ENCODE measurements around the gene C1orf50.

- TF ChIP-seq POLR2AphosphoS5 (IDR thresholded peaks at IDR 0.05; ENCODE audit: low read depth, low read length) (no peak), SIN3A (IDR thresholded peaks at IDR 0.05; ENCODE audit: borderline replicate concordance, insufficient read depth, low read length) (no peak), TAF1 (IDR thresholded peaks at IDR 0.05; ENCODE audit: borderline replicate concordance, insufficient read depth, low read length) (no peak)
These were observed 32.6 kb upstream of the C1orf50 start for GRCh38 chr1:42734201-42735035.

All from PFSK-1 (cell line).